KOPT-K1 (cell line): ENCODE data around the gene TANC1.

Source experiments
- H3K27ac ChIP-seq: fragments of 200-600 bp; sonication (generic); 2 replicates; pipeline ENCODE4 v1.5.1; 2016; ENCODE audit warnings: antibody characterized with exemption, mild to moderate bottlenecking, low read depth, low read length; ENCODE audit not compliant: poor library complexity, severe bottlenecking
- H3K36me3 ChIP-seq: fragments of 200-600 bp; sonication (generic); 2 replicates; pipeline ENCODE4 v1.5.1; 2017; ENCODE audit warnings: antibody characterized with exemption, mild to moderate bottlenecking, low read length, moderate library complexity; ENCODE audit not compliant: insufficient read depth
- H3K9me3 ChIP-seq: fragments of 200-600 bp; sonication (generic); 2 replicates; pipeline ENCODE4 v1.5.1; 2017; ENCODE audit warnings: antibody characterized with exemption, low read length, mild to moderate bottlenecking; ENCODE audit not compliant: insufficient read depth, poor library complexity, severe bottlenecking

TANC1 gene

GRCh38 chr2:158969715-158970240 lies 1.3 kb downstream of the TANC1 start:
- no peaks in the 10 kb centered on the region for H3K36me3 ChIP-seq
- no peaks in the 10 kb centered on the region for H3K9me3 ChIP-seq
- no peak overlapping the region for H3K27ac ChIP-seq

GRCh38 chr2:158970241-158970751 lies 1.9 kb downstream of the TANC1 start:
- Histone ChIP-seq H3K27ac (no peak overlapping the region), H3K9me3 (no peaks in the 10 kb centered on the region)

GRCh38 chr2:158973116-158973956 lies 4.9 kb downstream of the TANC1 start:
- Histone ChIP-seq H3K27ac (no peak overlapping the region), H3K36me3 (no peaks in the 10 kb centered on the region), H3K9me3 (no peaks in the 10 kb centered on the region)

More at GRCh38 chr2:158970241-158970751, 1.9 kb downstream of the TANC1 start:
- no peaks in the 10 kb centered on the region for H3K36me3 ChIP-seq

- no peaks in the 10 kb centered on the region for H3K9me3 ChIP-seq
Observed at GRCh38 chr2:158975271-158975921, 7.0 kb downstream of the TANC1 start.

GRCh38 chr2:158979772-158980171 lies 11.3 kb downstream of the TANC1 start:
- H3K9me3 ChIP-seq: no peaks in the 10 kb centered on the region
- no peaks in the 10 kb centered on the region for H3K36me3 ChIP-seq
- no peak overlapping the region for H3K27ac ChIP-seq

More at GRCh38 chr2:158975271-158975921, 7.0 kb downstream of the TANC1 start:
- no peak overlapping the region for H3K27ac ChIP-seq
- no peaks in the 10 kb centered on the region for H3K36me3 ChIP-seq

GRCh38 chr2:158984604-158985135 lies 16.2 kb downstream of the TANC1 start:
- no peaks in the 10 kb centered on the region for H3K9me3 ChIP-seq
- no peak overlapping the region for H3K27ac ChIP-seq
- H3K36me3 ChIP-seq: no peaks in the 10 kb centered on the region

GRCh38 chr2:158988501-158988900 lies 20.1 kb downstream of the TANC1 start:
- Histone ChIP-seq H3K9me3 (no peaks in the 10 kb centered on the region), H3K36me3 (no peaks in the 10 kb centered on the region), H3K27ac (no peak overlapping the region)

GRCh38 chr2:158989165-158989564 lies 20.7 kb downstream of the TANC1 start:
- no peaks in the 10 kb centered on the region for H3K9me3 ChIP-seq
- H3K27ac ChIP-seq: no peak overlapping the region
- no peaks in the 10 kb centered on the region for H3K36me3 ChIP-seq

GRCh38 chr2:158990397-158991214 lies 22.2 kb downstream of the TANC1 start:
- Histone ChIP-seq H3K27ac (no peak overlapping the region), H3K9me3 (no peaks in the 10 kb centered on the region), H3K36me3 (no peaks in the 10 kb centered on the region)

- Histone ChIP-seq H3K9me3 (no peaks in the 10 kb centered on the region), H3K27ac (no peak overlapping the region), H3K36me3 (no peaks in the 10 kb centered on the region)
Observed at GRCh38 chr2:158993030-158993429, 24.6 kb downstream of the TANC1 start.

- Histone ChIP-seq H3K9me3 (no peaks in the 10 kb centered on the region), H3K27ac (no peak overlapping the region), H3K36me3 (no peaks in the 10 kb centered on the region)
Observed at GRCh38 chr2:158993721-158994587, 25.5 kb downstream of the TANC1 start.

GRCh38 chr2:158994920-158995676 lies 26.7 kb downstream of the TANC1 start:
- no peaks in the 10 kb centered on the region for H3K36me3 ChIP-seq
- no peaks in the 10 kb centered on the region for H3K9me3 ChIP-seq
- no peak overlapping the region for H3K27ac ChIP-seq

- H3K36me3 ChIP-seq: no peaks in the 10 kb centered on the region
- no peak overlapping the region for H3K27ac ChIP-seq
- H3K9me3 ChIP-seq: no peaks in the 10 kb centered on the region
Observed at GRCh38 chr2:158995677-158996049, 27.2 kb downstream of the TANC1 start.
